HG03196 (cell line): Measurements from ENCODE around the gene SLC35F4.
A peak's percentile ranks its signal among the peaks of the same experiment; 100 is the strongest.

Experiments
- ATAC-seq: cut with Tn5 transposase; IDR thresholded peaks from one replicate; pipeline ENCODE4 v1.9.1; 2021; ENCODE audit not compliant: unreplicated experiment

Gene SLC35F4

DNA sequence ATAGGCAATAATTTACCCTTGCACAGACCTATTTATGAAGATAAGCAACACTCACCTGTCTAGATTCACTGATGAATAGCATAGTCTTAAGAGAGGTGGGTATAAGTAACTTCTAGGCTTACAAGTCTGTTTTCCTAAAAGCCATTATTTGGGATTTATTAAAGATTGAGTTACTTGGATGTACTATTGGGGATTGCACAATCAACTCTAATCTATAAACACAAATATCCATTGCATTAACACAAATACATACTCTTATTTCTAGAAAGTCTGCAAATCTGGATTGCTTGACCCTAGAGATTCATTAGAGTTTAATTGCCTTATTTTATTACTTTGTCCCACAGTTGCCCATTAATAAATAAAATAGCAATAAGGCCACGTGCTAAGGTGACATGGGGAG lies 224.1 kb downstream of the SLC35F4 start:
- no peak for ATAC-seq

DNA sequence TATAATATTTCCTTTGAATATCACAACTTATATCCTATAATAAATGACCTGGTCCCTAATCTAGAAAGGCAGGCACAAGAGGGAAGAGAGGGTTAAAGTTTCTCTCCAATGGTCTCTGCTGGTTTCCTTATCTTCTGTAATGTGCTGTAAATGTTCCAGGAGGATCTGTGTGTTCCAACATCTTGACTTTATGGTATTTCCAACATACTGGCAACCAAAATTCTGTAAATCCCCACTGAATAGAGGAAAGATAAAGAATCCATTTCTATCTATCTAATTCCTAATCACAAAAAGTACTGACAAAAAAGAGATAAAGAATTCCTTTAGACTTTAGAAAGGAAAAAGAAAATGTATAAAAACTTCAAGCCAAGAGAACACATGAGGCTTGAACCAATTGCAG lies 225.9 kb downstream of the SLC35F4 start:
- ATAC-seq, result no peak

DNA sequence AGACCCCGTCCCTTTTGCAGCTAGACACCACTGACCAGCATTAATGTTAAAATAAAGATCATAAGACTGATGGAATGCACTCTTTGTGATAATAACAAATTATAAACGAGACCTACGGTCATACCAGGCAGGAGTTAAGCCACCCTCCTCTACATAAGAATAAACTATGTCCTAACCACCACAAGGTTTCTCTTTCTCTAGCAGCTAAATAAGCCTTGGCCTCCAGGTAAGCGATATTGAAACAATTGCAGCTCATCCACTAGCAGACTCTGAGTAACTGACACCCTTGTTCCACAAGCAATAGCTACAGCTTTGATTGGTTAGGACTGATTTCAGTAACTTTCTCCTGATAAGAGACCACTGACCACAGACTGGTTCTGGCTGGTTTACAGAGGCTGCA lies 228.0 kb downstream of the SLC35F4 start:
- no peak for ATAC-seq

DNA sequence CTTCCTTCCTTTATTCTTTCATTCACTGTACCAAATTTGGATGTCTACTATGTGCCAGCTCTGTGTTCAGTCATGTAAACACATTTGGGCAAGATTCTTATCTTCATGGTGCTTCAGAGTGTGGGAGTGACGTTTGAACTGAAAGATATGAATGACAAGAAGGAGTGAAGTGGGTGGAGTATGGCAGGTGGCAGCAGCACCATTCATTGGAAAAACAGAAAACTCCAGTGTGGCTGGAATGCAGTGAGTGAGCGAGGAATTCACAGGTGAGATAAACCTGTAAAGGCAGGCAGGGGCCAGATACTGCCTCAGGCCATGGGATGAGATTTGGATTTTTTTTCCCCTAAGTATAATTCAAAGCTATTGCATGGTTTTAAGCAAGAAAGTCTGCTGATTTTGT lies 231.6 kb downstream of the SLC35F4 start:
- ATAC-seq, result no peak

DNA sequence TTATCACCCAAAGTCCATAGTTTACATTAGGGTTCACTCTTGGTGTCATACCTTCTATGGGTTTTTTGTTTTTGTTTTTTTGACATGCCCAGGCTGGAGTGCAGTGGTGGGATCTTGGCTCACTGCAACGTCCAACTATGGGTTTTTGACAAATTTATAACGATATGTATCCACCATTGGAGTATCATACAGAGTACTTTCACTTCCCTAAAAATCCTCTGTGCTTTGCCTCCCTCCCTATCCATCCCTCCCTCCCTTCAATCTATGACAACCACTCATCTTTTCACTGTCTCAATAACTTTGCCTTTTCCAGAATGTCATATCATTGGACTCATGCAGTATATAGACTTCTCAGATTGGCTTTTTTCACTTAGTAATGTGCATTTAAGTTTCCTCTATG lies 233.2 kb downstream of the SLC35F4 start:
- no peak for ATAC-seq

DNA sequence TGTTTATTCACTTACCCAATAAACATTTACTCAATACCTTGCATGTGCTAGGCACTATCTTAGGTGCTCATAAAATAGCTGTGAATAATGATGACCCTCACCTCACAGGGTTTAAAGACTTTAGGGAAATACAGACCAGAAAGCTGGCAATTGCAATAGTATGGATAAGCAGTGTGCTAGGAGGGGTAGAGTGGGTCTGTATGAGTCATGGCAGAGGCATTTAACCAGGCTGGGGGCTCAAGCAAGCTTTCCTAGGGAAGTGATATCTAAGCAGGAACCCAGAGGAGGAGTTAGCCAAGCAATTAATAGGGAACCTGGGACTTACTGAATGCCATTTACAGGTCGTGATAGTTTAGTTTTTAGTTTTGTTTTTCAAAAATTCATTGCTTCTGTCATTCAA lies 248.4 kb downstream of the SLC35F4 start:
- no peak for ATAC-seq

DNA sequence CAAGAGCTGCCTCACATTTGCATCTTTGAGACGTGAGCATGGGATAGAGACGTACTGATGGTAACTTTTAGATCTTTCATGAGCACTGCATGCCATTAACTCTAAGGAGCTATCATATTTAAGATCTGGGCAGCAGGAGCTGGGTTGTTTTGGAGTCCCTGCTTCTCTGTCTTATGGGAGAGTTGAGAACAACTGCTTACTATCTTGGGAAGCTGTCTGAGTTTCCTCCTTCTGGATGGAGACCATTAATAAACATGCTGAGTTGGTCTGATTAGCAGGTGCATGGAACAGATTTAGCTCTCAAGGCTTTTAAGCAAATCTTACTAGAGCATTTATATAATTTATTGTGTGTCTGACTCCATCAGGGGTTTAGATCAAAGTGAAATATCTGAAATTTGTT lies 252.9 kb downstream of the SLC35F4 start:
- no peak for ATAC-seq

DNA sequence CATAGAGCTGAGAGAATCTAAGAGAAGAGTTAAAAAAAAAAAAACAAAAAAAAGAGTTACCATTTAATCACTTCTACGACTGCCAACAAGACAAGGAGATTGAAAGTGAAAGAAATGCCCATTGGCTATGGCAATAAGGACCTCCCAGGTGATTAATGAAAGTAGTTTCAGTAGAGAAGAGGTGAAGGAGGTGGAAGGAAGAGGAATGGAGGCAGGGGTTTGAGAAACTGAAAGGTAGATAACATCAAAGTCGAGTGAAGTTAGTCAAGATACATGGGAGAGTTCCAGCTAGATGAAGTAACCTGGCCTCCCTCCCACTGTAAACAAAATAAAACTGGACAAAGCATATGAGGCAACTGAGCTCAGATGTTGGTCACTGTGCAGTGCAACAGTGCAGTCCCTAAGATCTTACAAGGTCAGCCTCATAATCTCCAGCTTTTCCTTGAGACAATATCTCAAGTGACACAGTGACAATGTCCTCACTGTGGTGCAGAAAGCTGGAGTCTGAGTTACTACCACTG lies 254.3 kb downstream of the SLC35F4 start:
- ATAC-seq, result no peak

DNA sequence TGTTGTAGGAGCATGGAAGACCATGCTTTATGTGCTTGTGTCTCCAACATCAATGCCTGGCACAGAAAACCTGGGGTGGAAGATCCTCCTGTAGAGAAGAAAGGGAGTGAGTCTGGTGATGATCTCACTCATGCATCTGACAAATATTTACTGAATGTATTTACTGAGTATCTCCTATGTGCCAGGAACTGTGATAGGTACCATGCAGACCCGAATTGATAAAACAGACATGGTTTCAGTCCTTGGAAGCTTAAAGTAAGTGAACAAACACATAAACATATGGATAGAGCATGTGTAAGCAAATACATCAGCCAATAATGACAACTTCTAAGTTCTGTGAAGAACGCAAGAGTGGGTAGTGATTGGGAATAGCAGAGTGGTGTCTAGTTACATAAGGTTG lies 255.3 kb downstream of the SLC35F4 start:
- no peak for ATAC-seq

DNA sequence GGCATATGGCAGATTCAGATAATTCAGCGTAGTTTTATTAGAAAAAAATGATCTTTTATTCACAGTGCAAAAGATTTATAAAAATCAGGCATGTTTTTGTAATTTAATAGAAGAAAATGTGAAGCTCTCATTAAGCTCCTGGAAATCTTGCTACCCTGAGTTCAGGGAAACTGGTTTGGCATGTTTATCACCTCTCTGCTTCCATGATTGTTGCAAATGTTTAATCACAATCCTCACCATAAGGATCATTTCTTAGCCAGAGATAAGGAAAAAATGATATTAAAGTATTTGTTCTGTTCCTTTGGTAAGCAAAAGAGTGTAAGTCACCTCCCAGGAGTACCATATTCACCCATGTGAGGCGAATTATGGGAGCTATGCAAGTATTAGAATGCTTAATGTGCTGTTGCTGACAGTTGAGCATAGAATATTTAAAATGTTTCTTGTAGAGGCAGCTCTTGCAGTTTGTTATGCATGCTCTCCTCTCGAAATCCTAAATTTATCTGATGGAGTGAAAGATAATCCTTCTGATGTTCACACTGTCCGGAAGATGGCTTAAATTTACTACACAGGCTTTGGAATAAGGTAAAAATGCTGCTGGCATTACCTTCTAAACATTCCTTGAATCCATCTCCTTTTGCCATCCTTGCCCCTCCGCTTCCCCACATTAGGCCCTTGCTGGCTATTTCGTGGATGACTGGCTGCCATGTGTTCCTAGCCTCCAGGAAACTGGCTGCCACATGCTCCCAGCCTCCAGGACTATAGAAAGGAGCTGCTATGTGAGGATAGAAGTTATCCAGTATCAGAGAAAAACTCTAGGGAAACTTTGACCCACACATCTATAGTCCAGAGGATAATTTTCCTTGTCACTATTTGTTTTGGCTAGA lies 256.5 kb downstream of the SLC35F4 start:
- no peak for ATAC-seq

DNA sequence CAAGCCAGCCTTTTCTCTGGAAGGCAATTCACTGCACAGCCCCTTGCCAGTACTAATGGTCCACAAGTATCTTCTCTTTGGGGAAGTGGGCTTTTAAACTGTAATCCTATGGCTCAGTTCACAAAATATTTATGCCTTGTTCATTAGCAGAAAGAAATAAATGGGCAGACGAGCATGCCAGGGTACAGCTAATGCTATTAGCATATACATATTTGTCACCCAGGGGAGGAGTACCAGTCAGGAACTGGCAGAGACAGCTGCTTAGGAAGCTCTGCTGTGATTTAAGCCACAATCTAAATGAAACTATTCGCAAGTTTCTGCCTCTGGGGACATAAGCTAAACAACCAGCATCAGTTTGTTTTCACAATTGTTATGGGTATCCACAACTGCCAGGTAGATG lies 258.8 kb downstream of the SLC35F4 start:
- ATAC-seq, result no peak

DNA sequence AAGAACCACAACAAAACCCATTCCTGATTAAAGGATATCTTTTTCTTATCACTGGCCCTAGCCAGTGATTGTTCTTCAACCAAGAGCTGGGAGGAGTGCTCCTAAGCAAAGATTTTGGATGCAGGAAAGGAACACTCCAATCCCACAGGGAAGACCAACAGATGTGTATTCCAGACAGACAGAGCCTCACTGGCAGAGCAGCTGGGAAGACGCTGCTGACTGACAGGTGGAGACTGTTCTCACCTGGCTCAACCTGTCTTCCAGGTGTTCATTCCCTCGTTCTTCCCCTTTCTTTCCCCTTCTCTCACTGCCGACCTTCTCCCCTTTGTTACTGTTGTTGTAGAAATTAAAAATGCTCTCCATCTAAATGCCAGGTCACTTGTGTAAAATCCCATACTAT lies 282.5 kb downstream of the SLC35F4 start:
- ATAC-seq, result no peak

DNA sequence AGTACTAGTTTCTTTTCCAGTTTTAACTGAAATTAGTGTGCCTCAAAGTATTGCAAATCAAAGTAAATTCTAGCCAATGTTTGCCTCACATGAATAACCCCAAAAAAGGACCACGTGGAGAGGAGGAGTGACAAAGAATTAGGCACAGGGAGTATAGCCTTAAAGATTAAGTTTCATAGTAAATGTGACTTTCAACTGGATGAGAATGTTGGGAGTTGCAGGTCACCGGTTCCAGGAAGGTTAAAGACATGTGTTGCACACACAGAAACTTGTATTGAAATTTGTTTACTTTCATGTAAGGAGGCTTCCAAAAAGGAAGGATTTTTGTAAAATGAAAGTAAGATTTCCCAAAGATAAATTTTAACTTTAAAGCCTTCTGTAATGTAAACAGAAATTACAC lies 283.1 kb downstream of the SLC35F4 start:
- no peak for ATAC-seq

DNA sequence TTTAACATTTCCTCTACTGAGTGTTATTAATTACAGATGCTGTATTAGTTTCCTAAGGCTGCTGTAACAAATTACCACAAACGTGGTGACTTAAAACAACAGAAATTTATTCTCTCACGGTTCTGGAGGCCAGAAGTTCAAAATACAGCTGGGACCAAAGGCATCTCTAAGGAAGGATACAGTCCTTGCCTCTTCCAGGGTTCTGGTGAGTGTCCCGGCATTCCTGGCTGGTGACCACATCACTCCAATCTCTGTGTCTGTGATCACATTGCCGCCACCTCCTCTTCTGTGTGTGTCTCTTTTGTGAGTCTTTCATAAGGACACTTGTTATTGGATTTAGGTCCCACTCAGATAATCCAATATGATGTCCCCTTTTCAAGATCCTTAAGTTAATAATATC lies 287.1 kb downstream of the SLC35F4 start:
- ATAC-seq, result no peak

DNA sequence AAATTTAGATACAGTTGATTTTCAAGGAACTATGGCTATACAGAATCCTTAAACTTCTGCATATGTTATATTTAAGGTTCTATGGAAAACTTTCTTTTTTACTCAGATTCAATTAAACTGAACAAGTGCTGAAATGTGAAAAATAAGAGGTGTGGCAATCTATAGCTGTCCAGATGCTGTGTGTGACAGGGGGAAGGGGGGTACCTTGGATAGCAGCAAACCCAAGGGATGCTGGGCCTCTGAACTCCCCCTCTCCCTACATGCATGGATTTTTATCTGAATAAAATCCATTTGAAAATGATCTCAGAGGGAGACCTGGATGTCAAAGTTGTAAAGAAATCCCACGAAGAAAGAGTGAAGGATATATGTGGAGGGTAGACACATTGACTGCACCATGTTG lies 289.4 kb downstream of the SLC35F4 start:
- no peak for ATAC-seq

DNA sequence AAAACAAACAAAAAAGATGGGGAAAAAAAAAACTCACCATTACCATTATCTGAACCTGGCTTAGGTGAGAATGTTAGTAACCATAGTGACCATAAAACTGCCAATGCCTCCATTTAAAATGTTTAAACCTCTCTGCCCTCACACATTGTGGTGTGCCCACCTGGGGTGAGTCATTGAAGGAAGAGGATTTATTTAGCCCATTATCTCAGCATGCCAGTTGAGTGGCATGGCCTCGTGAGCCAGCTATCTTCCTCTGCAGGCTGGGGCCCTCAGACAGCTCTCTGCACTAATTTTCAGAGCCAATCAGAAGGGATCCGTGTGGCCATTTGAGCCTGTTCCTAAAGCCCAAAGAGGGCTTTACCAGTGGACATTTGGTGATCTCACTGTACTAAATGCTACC lies 290.4 kb downstream of the SLC35F4 start:
- no peak for ATAC-seq

DNA sequence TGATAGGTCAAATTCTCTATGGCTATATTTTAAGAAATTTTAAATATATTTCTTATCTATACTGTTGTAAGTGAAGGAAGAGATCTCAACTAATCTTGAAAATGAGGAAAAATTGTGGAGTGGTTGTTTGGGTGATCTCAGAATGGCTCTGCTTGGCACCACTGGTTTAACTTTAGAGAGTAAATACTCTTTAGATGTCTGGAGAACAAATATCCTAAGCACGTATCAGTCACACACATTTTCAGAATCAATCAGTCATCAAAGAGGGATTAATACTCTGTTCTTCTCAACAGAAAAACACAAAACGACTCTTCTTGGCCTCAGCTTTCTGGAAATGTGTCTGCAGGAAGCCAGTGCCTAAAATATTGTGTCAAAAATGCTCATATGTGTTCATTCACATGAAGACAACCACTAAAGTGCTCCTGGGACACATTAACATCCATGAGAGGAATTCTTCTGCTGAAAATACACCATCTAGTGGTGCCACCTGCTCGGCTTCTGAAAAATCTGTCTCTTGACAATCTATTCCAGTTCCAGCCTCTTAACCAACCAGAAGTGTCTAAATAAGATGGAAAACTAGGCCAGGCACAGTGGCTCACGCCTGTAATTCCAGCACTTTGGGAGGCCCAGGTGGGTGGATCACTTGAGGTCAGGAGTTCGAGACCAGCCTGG lies 291.1 kb downstream of the SLC35F4 start:
- ATAC-seq, result no peak

DNA sequence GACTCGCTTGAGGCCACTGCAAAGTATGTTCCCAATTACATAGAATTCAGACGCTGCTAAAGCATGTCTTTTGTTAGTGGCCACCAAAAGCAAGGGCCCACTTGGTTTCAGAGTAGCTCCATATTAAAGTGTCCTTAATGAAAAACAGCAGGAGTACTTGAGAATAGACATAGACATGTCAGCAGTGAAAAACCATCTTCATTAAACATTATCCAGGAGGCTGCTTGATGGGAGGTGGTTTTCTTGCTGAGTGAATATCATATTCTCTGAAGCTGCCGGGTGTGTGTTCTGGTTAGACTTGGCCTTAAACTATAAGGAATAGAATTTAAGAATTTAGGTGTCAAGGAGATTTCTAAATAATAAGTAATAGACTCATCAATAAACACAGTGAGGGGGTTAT lies 292.7 kb downstream of the SLC35F4 start:
- no peak for ATAC-seq

DNA sequence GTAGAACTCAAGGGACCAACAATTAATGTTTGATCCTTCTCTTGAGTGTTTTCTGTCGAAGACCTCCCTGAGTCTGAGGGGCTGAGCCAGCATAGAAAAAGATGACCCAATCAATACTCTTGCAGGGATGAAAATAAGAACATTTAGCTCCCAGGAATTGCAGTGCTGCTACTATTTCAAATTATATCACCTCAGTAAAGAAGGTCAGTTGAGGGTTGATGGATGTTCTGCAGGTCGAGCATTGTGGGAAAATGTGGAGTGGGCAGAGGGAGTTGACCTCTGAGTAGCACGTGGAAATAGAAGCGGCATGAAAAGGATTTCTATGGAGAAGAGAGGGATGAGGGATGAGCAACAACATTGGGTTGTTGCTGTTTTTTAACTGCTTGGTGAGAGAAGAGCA lies 297.3 kb downstream of the SLC35F4 start:
- ATAC-seq, result no peak

DNA sequence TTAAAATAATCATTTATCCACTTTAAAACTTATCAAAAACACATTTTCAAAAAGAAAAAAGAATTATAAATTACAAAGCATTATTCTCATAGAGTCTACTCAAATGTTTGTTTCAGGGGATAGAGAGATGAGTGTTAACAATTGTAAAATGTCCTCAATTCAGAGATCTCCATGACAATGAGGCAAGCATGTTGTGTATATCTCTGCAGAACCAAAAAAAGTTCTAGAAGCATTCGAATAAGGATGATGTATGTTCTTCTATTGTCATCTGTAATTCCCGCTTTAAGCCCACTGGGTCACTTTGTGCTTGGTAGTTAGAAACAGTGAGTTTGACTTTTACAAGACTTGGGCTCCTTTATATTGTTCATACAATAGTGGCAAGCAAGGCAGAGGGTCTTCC lies 298.7 kb downstream of the SLC35F4 start:
- no peak for ATAC-seq

DNA sequence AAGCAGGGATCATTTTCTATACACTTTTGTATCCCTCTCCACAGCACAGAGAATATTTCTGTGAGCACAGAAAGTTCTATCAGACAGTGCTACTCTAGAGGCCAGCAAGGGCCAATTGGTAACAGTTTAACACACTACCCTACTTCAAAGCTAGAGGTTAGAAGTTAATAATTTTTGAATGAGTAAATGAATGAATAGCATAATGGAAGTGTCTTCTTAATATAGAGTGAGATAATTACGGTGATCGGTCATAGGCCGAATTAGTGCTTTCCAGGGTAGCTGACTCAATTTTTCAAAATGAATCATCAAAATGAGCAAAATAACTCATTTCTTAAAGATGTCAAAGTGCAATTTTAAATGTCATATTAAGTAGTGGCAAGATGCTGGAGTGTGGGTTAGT lies 305.2 kb downstream of the SLC35F4 start:
- ATAC-seq, result peak; percentile 84

DNA sequence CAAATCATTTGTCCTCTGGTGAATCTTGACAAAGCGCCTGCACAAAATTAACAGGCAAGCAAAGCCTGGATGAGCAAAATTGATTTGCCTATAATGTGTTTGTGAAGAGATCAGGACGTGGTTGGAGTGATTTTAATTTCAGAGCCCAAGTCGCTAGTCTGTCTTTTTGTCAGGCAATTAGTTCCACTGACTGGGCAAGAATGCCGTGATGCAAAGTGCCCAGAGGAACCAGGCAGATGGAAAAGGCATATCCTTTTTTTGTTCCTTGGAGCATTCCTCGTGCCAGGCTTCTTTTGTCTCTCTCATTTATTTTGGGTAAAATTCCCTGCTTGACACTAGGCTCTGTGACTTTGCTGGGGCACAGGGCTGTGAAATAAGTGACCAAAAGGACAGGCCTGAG lies 306.3 kb downstream of the SLC35F4 start:
- no peak for ATAC-seq
